Raji (cell line): ENCODE data around the gene CSTF3.

ENCODE experiments used
- POLR2A ChIP-seq: IDR thresholded peaks from 2 replicates; pipeline ENCODE4 v1.6.1; 2011; ENCODE audit warnings: low read depth, low read length, control low read depth; ENCODE audit not compliant: insufficient read depth

The CSTF3 gene

DNA sequence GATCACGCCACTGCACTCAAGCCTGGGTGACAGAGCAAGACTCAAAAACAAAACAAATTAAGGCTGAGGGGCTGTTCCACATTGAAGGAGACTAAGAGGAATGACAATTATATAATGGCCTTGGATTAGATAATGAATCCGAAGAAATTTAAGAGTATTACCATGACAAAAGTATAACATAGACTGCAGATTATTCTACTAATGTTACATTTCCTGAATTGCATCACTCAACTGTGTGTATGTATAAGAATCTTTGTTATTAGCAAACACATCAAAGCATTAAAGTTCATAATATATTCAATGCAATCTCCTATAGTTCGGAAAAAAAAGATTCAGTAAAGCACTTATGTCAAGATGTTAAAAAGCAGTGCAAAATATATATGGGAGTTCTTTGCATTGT lies 27.5 kb downstream of the CSTF3 start:
- no peak for TF ChIP-seq POLR2A

- TF ChIP-seq POLR2A = no peak
Observed at GRCh38 chr11:33132510-33132909, 28.8 kb downstream of the CSTF3 start.

DNA sequence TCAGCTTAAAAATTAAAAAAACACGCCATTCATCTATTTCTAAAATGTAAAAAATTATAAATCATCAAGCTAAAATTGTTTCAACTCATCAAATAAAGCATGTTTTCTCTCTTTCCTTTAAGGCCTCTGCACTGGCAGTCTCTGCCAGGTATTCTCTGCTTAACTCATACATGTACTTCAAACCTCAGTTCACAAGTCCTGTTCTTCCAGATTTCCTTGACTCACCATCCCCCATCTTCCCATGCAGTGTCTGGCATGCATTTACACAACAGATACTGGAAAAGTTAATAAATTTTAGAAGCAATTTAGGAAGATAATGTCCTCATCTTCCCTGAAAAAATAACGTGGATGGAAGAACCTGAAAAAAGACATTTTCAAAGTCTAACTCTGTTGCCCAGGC lies 32.5 kb downstream of the CSTF3 start:
- TF ChIP-seq POLR2A = no peak

GRCh38 chr11:33125611-33126010 lies 35.7 kb downstream of the CSTF3 start:
- TF ChIP-seq POLR2A = no peak

- no peak for TF ChIP-seq POLR2A
Observed at GRCh38 chr11:33125025-33125424, 36.3 kb downstream of the CSTF3 start.

DNA sequence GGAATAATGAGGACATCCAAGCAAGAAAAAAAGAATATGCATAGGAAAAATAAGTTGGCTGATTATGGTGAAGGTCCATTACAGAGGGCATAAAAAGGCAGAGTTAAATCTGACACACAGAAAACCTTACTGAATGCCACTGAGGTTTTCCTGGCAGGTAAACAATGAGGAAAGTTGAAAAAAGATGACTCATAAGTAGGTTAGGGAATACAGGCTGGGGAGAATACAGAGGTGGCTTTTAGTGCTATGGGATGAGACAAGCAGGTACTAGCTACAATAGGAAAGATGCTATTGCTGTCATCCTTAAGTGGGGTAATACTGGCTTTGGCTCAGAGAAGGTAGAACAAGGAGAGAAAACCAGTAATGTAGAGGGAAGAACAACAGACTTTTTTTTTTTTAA lies 44.7 kb downstream of the CSTF3 start:
- TF ChIP-seq POLR2A = no peak

- no peak for TF ChIP-seq POLR2A
Observed at GRCh38 chr11:33110083-33110482, 51.2 kb downstream of the CSTF3 start.

DNA sequence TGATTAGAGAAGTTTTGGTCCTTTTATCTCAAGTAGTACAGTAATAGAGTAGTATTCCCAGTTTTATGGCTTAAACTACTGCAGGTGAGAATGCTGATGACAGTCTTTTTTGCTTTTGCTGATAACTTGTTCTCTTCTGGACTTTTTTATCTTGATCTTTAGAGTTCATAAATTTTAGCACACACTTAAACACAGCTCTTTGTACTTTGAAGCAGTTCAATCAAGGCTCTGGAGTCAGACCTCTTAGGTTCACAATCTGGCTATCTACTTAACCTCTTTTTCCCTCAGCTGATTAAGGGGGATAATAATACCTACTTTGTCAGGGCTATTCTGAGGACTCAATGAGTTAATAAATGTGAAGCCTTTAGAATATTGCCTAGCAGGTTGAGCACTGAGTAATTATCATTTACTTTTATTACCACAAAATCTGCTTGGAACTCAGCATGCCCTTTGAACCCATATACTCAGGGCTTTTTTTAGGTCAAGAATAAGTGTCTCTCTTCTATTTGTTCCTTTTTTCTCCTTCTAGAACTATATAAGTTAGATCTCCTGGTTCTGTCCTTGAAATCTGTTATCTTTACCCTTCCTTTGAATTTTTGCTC lies 51.9 kb downstream of the CSTF3 start:
- TF ChIP-seq POLR2A = no peak

GRCh38 chr11:33103836-33104235 lies 57.4 kb downstream of the CSTF3 start:
- no peak for TF ChIP-seq POLR2A

DNA sequence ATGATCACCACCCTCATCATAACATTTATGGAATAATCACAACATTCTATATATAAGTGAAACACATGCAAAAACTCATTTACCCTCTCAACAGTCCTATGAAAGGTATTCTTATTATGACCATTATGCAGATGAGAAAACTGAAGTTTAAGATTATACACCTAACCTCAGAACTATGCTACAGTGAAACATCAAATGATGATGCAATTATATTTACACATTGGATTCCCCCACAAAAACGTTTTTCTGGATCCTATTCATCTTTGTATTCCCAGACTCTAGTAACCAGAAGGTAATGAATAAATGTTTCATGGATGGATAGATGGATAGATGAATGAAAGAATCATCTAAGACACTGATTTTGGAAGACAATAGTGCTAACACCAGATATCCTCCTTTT lies 67.1 kb downstream of the CSTF3 start:
- TF ChIP-seq POLR2A = no peak

GRCh38 chr11:33089776-33090175 lies 71.5 kb downstream of the CSTF3 start:
- no peak for TF ChIP-seq POLR2A

GRCh38 chr11:33086017-33086416 lies 75.3 kb downstream of the CSTF3 start:
- TF ChIP-seq POLR2A = no peak

GRCh38 chr11:33083918-33084317 lies 77.4 kb downstream of the CSTF3 start:
- TF ChIP-seq POLR2A = no peak

DNA sequence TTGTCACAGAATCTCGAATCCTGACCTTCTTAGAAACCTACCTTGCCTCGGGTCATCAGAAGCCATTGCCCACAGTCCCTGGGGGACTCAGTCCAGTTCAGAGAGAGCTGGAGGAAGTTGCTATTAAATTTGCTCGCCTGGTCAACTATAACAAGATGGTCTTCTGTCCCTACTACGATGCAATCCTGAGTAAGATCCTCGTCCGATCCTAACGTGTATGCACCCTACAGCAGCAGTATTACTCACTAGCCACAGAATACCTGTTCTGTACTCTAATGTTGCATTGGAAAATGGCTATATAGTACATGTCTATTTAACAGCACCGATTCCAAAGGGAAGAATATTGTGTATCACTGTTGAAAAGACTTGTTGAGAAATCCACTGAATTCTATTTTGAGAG lies 88.8 kb downstream of the CSTF3 start:
- TF ChIP-seq POLR2A = no peak

GRCh38 chr11:33068611-33069340 lies 92.5 kb downstream of the CSTF3 start:
- TF ChIP-seq POLR2A = no peak

DNA sequence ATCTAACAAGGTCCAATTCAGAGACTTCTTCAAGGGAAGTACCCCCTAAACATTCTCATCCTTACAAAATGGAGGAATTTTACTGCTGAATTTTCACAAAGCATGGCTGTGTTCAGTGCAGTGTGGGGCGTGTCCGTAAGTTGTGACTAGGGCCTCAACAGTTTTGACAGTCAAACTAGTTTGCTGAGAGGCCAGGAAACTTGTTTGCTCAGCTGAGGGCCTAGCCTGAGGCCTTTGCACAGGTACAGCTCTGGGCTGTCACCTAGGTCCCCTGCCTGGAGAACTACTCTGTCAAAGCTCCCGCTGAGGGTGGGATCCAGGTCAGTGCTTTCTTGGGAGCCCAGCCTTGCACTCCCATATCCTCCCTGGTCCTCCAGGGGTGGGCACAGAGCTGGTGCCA lies 94.0 kb downstream of the CSTF3 start:
- TF ChIP-seq POLR2A = no peak
